WTC11 (cell line): ENCODE data around the gene CPSF3. TPM values are rescaled to one million over a fixed set of nuclear protein-coding genes. Genes with fewer than 3 reads are reported as not detected.

ENCODE experiments used
- ATAC-seq: fragments of 200-7000 bp; cut with Tn5 transposase; 2 replicates; pipeline ENCODE4 v1.10.0; 2021; ENCODE audit warnings: mild to moderate bottlenecking, moderate library complexity
- CTCF ChIA-PET: fragments of 300-600 bp; sonication (Branson Sonifier 250); formaldehyde crosslinking; loops from one replicate; lab custom pipeline; 2021; ENCODE audit warnings: antibody characterized with exemption; lab: Charles Lee
- POLR2A ChIA-PET: fragments of 350-600 bp; sonication (Branson Sonifier 250); formaldehyde crosslinking; loops from one replicate; lab custom pipeline; 2021; ENCODE audit warnings: antibody characterized with exemption; lab: Charles Lee
- DNase-seq: peaks from one replicate; pipeline ENCODE4 v3.0.0; 2021; ENCODE audit warnings: low spot score
- H3K27ac Mint-ChIP-seq: 2 replicates; pipeline ENCODE4 v1.8.0; 2021; ENCODE audit warnings: mixed read lengths
- H3K27me3 Mint-ChIP-seq: 2 replicates; pipeline ENCODE4 v1.8.0; 2021; ENCODE audit warnings: low read depth, mild to moderate bottlenecking, moderate library complexity, mixed read lengths
- H3K36me3 Mint-ChIP-seq: 2 replicates; pipeline ENCODE4 v1.8.0; 2021; ENCODE audit warnings: mixed read lengths
- H3K4me1 Mint-ChIP-seq: 2 replicates; pipeline ENCODE4 v1.8.0; 2022; ENCODE audit warnings: mixed read lengths
- H3K4me3 Mint-ChIP-seq: 2 replicates; pipeline ENCODE4 v1.8.0; 2021; ENCODE audit warnings: mild to moderate bottlenecking, moderate library complexity, mixed read lengths
- H3K9me3 Mint-ChIP-seq: 2 replicates; pipeline ENCODE4 v1.8.0; 2021; ENCODE audit warnings: mixed read lengths
- AFF4 ChIP-seq: sonication (generic); formaldehyde crosslinking; IDR thresholded peaks from 2 replicates; pipeline ENCODE4 v1.8.1; 2023; ENCODE audit warnings: mild to moderate bottlenecking, missing genetic modification reagents, borderline replicate concordance
- ARID4B ChIP-seq: sonication (generic); formaldehyde crosslinking; IDR thresholded peaks from 2 replicates; pipeline ENCODE4 v1.8.0; 2023; ENCODE audit warnings: missing genetic modification reagents, mild to moderate bottlenecking, borderline replicate concordance
- ATF1 ChIP-seq: sonication (generic); formaldehyde crosslinking; IDR thresholded peaks from 2 replicates; pipeline ENCODE4 v1.8.1; 2023; ENCODE audit warnings: mild to moderate bottlenecking, moderate library complexity, missing genetic modification reagents
- ATF3 ChIP-seq: sonication (generic); formaldehyde crosslinking; conservative IDR thresholded peaks from 2 replicates; pipeline ENCODE4 v1.8.1; 2022; ENCODE audit warnings: mild to moderate bottlenecking, missing genetic modification reagents
- EMX1 ChIP-seq: fragments of 250-450 bp; sonication (Bioruptor Pico); IDR thresholded peaks from 2 replicates; pipeline ENCODE4 v1.8.0; 2021; ENCODE audit warnings: mild to moderate bottlenecking
- ESRRA ChIP-seq: sonication (generic); formaldehyde crosslinking; IDR thresholded peaks from 2 replicates; pipeline ENCODE4 v1.8.1; 2022; ENCODE audit warnings: mild to moderate bottlenecking, missing genetic modification reagents, borderline replicate concordance
- ETV6 ChIP-seq: sonication (generic); formaldehyde crosslinking; IDR thresholded peaks from 2 replicates; pipeline ENCODE4 v1.8.1; 2022; ENCODE audit warnings: mild to moderate bottlenecking, missing genetic modification reagents
- FOXJ3 ChIP-seq: sonication (generic); formaldehyde crosslinking; IDR thresholded peaks from 2 replicates; pipeline ENCODE4 v1.9.0; 2021; ENCODE audit warnings: missing genetic modification reagents, mild to moderate bottlenecking, borderline replicate concordance
- FOXP1 ChIP-seq: sonication (generic); formaldehyde crosslinking; IDR thresholded peaks from 2 replicates; pipeline ENCODE4 v1.8.0; 2022; ENCODE audit warnings: missing genetic modification reagents, mild to moderate bottlenecking, moderate library complexity, borderline replicate concordance
- IRF2 ChIP-seq: sonication (generic); formaldehyde crosslinking; IDR thresholded peaks from 2 replicates; pipeline ENCODE4 v1.8.0; 2022; ENCODE audit warnings: low read depth, missing genetic modification reagents, borderline replicate concordance
- NR2C2 ChIP-seq: sonication (generic); formaldehyde crosslinking; IDR thresholded peaks from 2 replicates; pipeline ENCODE4 v1.8.0; 2022; ENCODE audit warnings: mild to moderate bottlenecking, missing genetic modification reagents
- NR3C1 ChIP-seq: sonication (generic); formaldehyde crosslinking; conservative IDR thresholded peaks from 2 replicates; pipeline ENCODE4 v1.8.1; 2023; ENCODE audit warnings: low read depth, mild to moderate bottlenecking, missing genetic modification reagents
- PREB ChIP-seq: sonication (generic); formaldehyde crosslinking; IDR thresholded peaks from 2 replicates; pipeline ENCODE4 v1.8.1; 2022; ENCODE audit warnings: mild to moderate bottlenecking, missing genetic modification reagents, moderate library complexity, borderline replicate concordance
- TEAD1 ChIP-seq: sonication (generic); formaldehyde crosslinking; IDR thresholded peaks from 2 replicates; pipeline ENCODE4 v1.8.0; 2022; ENCODE audit warnings: mild to moderate bottlenecking, missing genetic modification reagents
- ZBTB21 ChIP-seq: sonication (generic); formaldehyde crosslinking; IDR thresholded peaks from 2 replicates; pipeline ENCODE4 v1.8.1; 2023; ENCODE audit warnings: mild to moderate bottlenecking, missing genetic modification reagents, borderline replicate concordance
- ZNF138 ChIP-seq: sonication (generic); formaldehyde crosslinking; conservative IDR thresholded peaks from 2 replicates; pipeline ENCODE4 v1.8.1; 2022; ENCODE audit warnings: mild to moderate bottlenecking, moderate library complexity, missing genetic modification reagents
- ZNF219 ChIP-seq: sonication (generic); formaldehyde crosslinking; IDR thresholded peaks from 2 replicates; pipeline ENCODE4 v1.8.0; 2023; ENCODE audit warnings: missing genetic modification reagents, mild to moderate bottlenecking, borderline replicate concordance
- ZNF281 ChIP-seq: sonication (generic); formaldehyde crosslinking; IDR thresholded peaks from 2 replicates; pipeline ENCODE4 v1.8.0; 2023; ENCODE audit warnings: mild to moderate bottlenecking, missing genetic modification reagents
- ZNF416 ChIP-seq: fragments of 250-450 bp; sonication (Bioruptor Pico); IDR thresholded peaks from 2 replicates; pipeline ENCODE4 v1.9.0; 2021; ENCODE audit warnings: mild to moderate bottlenecking, inconsistent platforms
- total RNA-seq: library from RNA; stranded (reverse); gene quantifications from 3 replicates; pipeline ENCODE4 v1.2.3, GENCODE V29; 2021

Gene CPSF3
- total RNA-seq, 1 experiment from 2014 or later: 88.4 TPM

GRCh38 chr2:9493478-9493877, 70.0 kb downstream of the CPSF3 start (continued):
- TF ChIP-seq ARID4B (CRISPR knock-in tag) (no peak), EMX1 (CRISPR knock-in tag) (no peak)

GRCh38 chr2:9494081-9494480, 70.6 kb downstream of the CPSF3 start:
- Mint-ChIP-seq H3K4me3 (no peak overlapping the region), H3K9me3 (no peaks in the 10 kb centered on the region), H3K36me3 (peaks cover 55% of the 10 kb centered on the region), H3K27ac (no peak overlapping the region), H3K27me3 (no peaks in the 10 kb centered on the region), H3K4me1 (0 out of 2 replicates have a peak, but pooled peaks cover 5% of the 10 kb centered on the region)
- DNase-seq (no peak), ATAC-seq (no peak)
- ChIA-PET POLR2A (no interaction called here), CTCF (no interaction called here)
- TF ChIP-seq EMX1 (CRISPR knock-in tag) (no peak), ZNF138 (no peak), PREB (CRISPR knock-in tag) (no peak), NR3C1 (CRISPR knock-in tag) (no peak), ZBTB21 (CRISPR knock-in tag) (no peak), TEAD1 (CRISPR knock-in tag) (no peak), ATF1 (no peak), NR2C2 (CRISPR knock-in tag) (no peak), FOXJ3 (no peak), ZNF281 (CRISPR knock-in tag) (no peak), ETV6 (CRISPR knock-in tag) (no peak), ATF3 (CRISPR knock-in tag) (no peak), ZNF219 (CRISPR knock-in tag) (no peak), ZNF416 (CRISPR knock-in tag) (no peak), IRF2 (CRISPR knock-in tag) (no peak), FOXP1 (CRISPR knock-in tag) (no peak), AFF4 (no peak), ESRRA (CRISPR knock-in tag) (no peak)
